Ramos (cell line): ENCODE results near the gene LIM2.

ENCODE experiments used
- in situ Hi-C: fragments of 300-500 bp; cut with MboI; formaldehyde crosslinking; loops from one replicate; pipeline ENCODE4 v1.14.3; 2022; ENCODE audit warnings: low sequenced_read_pairs; ENCODE audit not compliant: unreplicated experiment

Gene LIM2

GRCh38 chr19:51342631-51343569, 44.9 kb downstream of the LIM2 start:
- in situ Hi-C loops, result no loop called here

- in situ Hi-C loops, result no loop called here
Observed at GRCh38 chr19:51341976-51342580, 45.7 kb downstream of the LIM2 start, which contains the start of gene VSIG10L. VSIG10L (minus strand) TSS chr19:51342139; CDS start chr19:51342124, 15 bp downstream.

GRCh38 chr19:51341066-51341465, 46.7 kb downstream of the LIM2 start:
- in situ Hi-C loops, result no loop called here

- in situ Hi-C loops, result loop anchor here (5.0 kb wide), 1 partner anchor 97 kb away; no protein-coding TSS in a partner anchor
Observed at GRCh38 chr19:51339687-51340656, 47.8 kb downstream of the LIM2 start.

- in situ Hi-C loops, result loop anchor here (5.0 kb wide), 1 partner anchor 98 kb away; no protein-coding TSS in a partner anchor
Observed at GRCh38 chr19:51339313-51339686, 48.5 kb downstream of the LIM2 start.

GRCh38 chr19:51338563-51339312, 49.0 kb downstream of the LIM2 start:
- in situ Hi-C loops, result loop anchor here (5.0 kb wide), 1 partner anchor 99 kb away; no protein-coding TSS in a partner anchor

GRCh38 chr19:51337861-51338562, 49.8 kb downstream of the LIM2 start:
- in situ Hi-C loops, result loop anchor here (5.0 kb wide), 1 partner anchor 99 kb away; no protein-coding TSS in a partner anchor

GRCh38 chr19:51337141-51337860, 50.5 kb downstream of the LIM2 start:
- in situ Hi-C loops, result loop anchor here (5.0 kb wide), 1 partner anchor 100 kb away; no protein-coding TSS in a partner anchor

GRCh38 chr19:51333836-51334460, 53.8 kb downstream of the LIM2 start:
- in situ Hi-C loops, result no loop called here

- in situ Hi-C loops, result no loop called here
Observed at GRCh38 chr19:51331716-51332115, 56.1 kb downstream of the LIM2 start.

GRCh38 chr19:51331193-51331592, 56.6 kb downstream of the LIM2 start:
- in situ Hi-C loops, result no loop called here

- in situ Hi-C loops, result no loop called here
Observed at GRCh38 chr19:51330366-51330765, 57.4 kb downstream of the LIM2 start.
